Measurements from ENCODE around the gene HSPB1.
"Not testable (repeated sequence)": the region's sequence is repeated elsewhere in the genome, so short reads cannot be mapped to it uniquely, and the experiment has no call there.

The HSPB1 gene

DNA sequence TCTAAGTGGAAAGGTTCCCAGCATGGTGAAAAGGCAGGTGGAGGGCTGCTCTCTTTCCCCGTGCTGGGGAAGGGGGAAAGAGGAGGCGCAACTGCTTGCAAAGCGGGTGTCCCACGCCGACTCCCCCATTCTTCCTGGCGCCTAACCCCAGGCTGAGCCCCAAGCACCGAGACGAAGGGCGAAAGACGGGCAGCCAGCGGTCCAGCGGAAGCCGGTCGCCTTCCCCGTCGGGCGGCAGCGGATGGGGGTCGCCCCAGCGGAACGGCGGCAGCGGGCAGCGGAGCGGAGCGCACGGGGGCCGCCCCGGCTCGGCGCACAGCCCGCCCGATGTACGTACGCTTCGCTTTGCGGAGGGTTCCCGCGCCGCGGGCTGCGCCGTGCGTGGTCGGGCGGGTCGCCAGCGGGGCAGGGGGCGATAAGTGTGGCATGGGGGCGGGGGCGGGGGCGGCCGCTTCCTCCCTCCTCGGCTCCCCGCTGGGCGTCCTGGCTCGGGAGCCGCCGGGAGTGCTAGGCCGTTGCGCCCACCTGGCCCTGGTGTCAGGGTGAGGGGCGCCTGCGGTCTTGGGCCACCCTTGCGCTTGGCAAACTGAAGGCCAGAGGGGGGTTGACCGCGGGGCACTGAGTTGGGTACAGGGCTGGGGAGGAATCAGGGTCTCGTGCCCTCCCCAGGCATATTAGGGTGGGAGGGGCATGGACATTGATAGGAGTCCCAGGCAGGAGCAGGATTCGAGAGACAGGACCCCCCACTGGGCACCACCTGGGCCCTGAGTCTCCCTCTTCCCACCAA, 35.2 kb upstream of the HSPB1 start:
- H3K36me3 ChIP-seq (ENCODE audit: control insufficient read depth, insufficient read depth, low read length), result no peaks in the 10 kb centered on the region
- no peak overlapping the region for H3K27ac ChIP-seq (ENCODE audit: low read depth, low read length)
- H3K27me3 ChIP-seq (ENCODE audit: control insufficient read depth, insufficient read depth, low read length), result peaks cover 12% of the 10 kb centered on the region
- no peaks in the 10 kb centered on the region for H3K9me3 ChIP-seq (ENCODE audit: control insufficient read depth, insufficient read depth, low read length)
- H3K9ac ChIP-seq (ENCODE audit: low read depth, low read length), result no peak overlapping the region
- H3K4me1 ChIP-seq (ENCODE audit: control insufficient read depth, insufficient read depth, low read length), result peaks cover 21% of the 10 kb centered on the region
- H3K4me3 ChIP-seq (ENCODE audit: low read depth, low read length), result peak overlapping the region; percentile 67

DNA sequence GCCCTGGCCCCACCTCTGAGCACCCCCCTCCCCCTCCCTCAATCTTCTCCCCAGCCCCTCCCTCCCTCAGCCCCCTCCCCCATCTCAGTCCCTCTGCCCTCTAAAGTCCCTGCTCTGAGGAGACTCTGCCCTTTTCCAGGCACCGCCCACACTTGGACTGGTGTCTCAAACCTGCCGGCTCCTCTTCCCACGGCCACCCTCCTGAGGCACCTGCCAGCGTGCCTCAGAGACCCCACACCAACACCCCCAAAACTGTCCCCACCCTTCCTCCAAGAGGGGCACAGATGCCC, 34.6 kb upstream of the HSPB1 start:
- H3K27ac ChIP-seq (ENCODE audit: low read depth, low read length), result no peak overlapping the region
- H3K9me3 ChIP-seq (ENCODE audit: control insufficient read depth, insufficient read depth, low read length), result no peaks in the 10 kb centered on the region
- no peak overlapping the region; the same call in 1 of the 2 replicates for H3K4me3 ChIP-seq (ENCODE audit: low read depth, low read length)
- no peaks in the 10 kb centered on the region for H3K36me3 ChIP-seq (ENCODE audit: control insufficient read depth, insufficient read depth, low read length)
- H3K27me3 ChIP-seq (ENCODE audit: control insufficient read depth, insufficient read depth, low read length), result peaks cover 12% of the 10 kb centered on the region
- no peak overlapping the region for H3K9ac ChIP-seq (ENCODE audit: low read depth, low read length)
- peaks cover 22% of the 10 kb centered on the region for H3K4me1 ChIP-seq (ENCODE audit: control insufficient read depth, insufficient read depth, low read length)

DNA sequence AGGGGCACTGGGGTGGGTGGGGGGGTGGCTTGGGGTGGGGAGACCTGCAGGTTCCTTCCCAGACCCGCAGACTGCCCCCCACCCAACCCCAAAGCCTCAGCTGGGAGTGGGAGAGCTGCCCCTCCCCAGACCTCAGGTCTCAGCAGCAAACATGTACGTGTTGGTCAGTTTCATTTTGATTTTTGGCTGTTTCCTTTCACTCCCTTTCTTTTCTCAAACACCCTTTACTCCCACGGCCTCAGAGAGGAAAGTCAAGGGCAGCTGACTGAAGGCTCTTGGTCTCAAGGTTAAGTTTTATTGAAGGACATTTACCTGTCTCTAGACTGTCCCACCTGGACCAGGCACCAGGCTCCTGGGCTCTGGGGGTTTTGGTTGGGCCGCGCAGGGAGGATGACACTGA, 34.1 kb upstream of the HSPB1 start:
- Histone ChIP-seq H3K4me1 (ENCODE audit: control insufficient read depth, insufficient read depth, low read length) (peaks cover 27% of the 10 kb centered on the region), H3K27ac (ENCODE audit: low read depth, low read length) (no peak overlapping the region), H3K27me3 (ENCODE audit: control insufficient read depth, insufficient read depth, low read length) (peaks cover 12% of the 10 kb centered on the region), H3K9ac (ENCODE audit: low read depth, low read length) (no peak overlapping the region), H3K36me3 (ENCODE audit: control insufficient read depth, insufficient read depth, low read length) (no peaks in the 10 kb centered on the region), H3K9me3 (ENCODE audit: control insufficient read depth, insufficient read depth, low read length) (no peaks in the 10 kb centered on the region), H3K4me3 (ENCODE audit: low read depth, low read length) (no peak overlapping the region)

DNA sequence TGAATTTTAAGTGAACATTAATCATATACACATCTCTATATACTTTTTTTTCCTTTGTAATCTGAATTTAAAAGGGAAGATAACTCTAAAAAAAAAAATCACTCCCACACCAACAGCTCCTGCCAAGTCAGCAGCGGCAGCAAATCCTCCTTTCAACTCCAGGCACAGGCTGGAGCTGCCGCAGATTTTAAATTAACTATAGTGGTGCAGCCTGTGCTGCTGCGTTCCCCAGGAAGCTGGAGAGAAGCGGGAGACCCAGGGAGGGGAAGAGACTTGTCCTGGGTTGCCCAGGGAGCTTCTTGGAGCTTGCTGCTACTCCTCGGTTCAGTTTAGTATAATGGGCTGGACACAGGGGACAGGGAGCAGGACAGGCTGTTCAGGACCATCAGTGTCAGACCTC, 32.6 kb upstream of the HSPB1 start:
- peaks cover 35% of the 10 kb centered on the region for H3K4me1 ChIP-seq (ENCODE audit: control insufficient read depth, insufficient read depth, low read length)
- no peak overlapping the region for H3K9ac ChIP-seq (ENCODE audit: low read depth, low read length)
- no peak overlapping the region for H3K4me3 ChIP-seq (ENCODE audit: low read depth, low read length)
- H3K9me3 ChIP-seq (ENCODE audit: control insufficient read depth, insufficient read depth, low read length), result no peaks in the 10 kb centered on the region
- peaks cover 12% of the 10 kb centered on the region for H3K27me3 ChIP-seq (ENCODE audit: control insufficient read depth, insufficient read depth, low read length)
- H3K27ac ChIP-seq (ENCODE audit: low read depth, low read length), result no peak overlapping the region
- H3K36me3 ChIP-seq (ENCODE audit: control insufficient read depth, insufficient read depth, low read length), result no peaks in the 10 kb centered on the region

DNA sequence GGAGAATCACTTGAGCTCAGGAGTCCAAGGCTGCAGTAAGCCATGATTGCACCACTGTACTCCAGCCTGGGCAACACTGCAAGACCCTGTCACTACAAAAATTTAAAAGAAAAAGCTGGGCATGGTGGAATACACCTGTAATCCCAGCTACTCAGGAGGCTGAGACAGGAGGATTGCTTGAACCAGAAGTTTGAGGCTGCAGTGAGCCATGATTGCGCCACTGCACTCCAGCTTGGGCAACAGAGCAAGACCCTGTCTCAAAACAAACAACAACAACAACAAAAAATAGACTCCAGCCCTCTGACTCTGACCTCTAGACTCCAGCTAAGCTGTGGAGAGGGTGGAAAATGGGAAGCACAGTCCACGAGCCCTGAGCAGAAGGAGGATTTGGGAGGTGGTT, 31.1 kb upstream of the HSPB1 start:
- not testable (repeated sequence) for H3K9ac ChIP-seq (ENCODE audit: low read depth, low read length); H3K4me3 ChIP-seq (ENCODE audit: low read depth, low read length); H3K9me3 ChIP-seq (ENCODE audit: control insufficient read depth, insufficient read depth, low read length); H3K27ac ChIP-seq (ENCODE audit: low read depth, low read length); H3K36me3 ChIP-seq (ENCODE audit: control insufficient read depth, insufficient read depth, low read length)
- peaks cover 35% of the 10 kb centered on the region for H3K4me1 ChIP-seq (ENCODE audit: control insufficient read depth, insufficient read depth, low read length)
- peaks cover 12% of the 10 kb centered on the region for H3K27me3 ChIP-seq (ENCODE audit: control insufficient read depth, insufficient read depth, low read length)

DNA sequence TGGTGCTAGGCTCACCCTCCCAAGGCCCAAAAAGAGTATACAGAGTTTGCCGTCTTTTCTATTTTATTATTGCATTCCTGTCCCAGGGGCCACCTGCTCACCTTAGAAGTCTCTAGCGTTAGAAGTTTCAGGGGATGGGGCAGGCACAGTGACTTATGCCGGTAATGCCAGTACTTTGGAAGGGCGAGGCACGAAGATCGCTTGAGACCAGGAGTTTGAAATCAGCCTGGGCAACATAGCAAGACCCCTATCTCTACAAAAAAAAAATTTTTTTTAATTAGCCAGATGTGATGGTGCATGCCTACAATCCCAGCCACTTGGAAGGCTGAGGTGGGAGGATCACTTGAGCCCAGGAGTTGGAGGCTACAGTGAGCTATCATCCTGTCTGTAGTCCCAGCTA, 30.3 kb upstream of the HSPB1 start:
- Histone ChIP-seq H3K9ac (ENCODE audit: low read depth, low read length) (no peak overlapping the region), H3K4me1 (ENCODE audit: control insufficient read depth, insufficient read depth, low read length) (peaks cover 35% of the 10 kb centered on the region), H3K9me3 (ENCODE audit: control insufficient read depth, insufficient read depth, low read length) (no peaks in the 10 kb centered on the region), H3K4me3 (ENCODE audit: low read depth, low read length) (no peak overlapping the region), H3K27me3 (ENCODE audit: control insufficient read depth, insufficient read depth, low read length) (peaks cover 6% of the 10 kb centered on the region; the same call in 1 of the 2 replicates), H3K27ac (ENCODE audit: low read depth, low read length) (no peak overlapping the region), H3K36me3 (ENCODE audit: control insufficient read depth, insufficient read depth, low read length) (no peaks in the 10 kb centered on the region)

DNA sequence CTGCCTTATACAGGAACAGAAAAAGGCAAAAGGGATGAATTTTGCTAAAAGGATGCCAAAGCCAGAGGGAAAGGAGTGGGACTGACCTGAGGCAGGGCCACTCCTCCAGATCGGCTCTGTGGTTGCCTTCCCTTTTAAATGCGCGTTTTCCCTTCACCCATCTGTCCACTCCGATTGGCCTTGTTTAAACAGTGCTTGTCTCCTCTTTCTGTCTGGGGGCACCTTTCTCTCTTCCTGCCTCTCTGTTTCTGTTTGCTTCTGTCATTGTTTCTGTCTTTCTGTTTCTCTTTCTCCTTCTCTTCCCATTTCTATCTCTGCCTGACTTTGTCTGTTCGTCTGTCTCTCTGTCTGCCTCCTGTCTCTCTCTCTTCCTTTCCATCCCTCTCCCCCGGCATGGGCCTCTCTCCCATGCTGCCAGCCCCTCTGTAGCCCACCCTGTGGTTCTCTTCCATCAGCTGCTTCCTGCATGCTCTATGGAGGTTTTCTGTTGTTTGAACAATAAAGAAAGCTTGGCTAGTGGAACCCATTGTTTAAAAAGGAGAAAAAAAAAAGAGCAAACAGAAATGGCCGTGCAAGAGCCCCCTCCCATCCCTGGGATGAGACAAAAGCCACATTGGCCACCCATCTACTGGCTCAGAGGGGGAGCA, 29.5 kb upstream of the HSPB1 start:
- Histone ChIP-seq H3K4me1 (ENCODE audit: control insufficient read depth, insufficient read depth, low read length) (peaks cover 35% of the 10 kb centered on the region), H3K4me3 (ENCODE audit: low read depth, low read length) (no peak overlapping the region), H3K36me3 (ENCODE audit: control insufficient read depth, insufficient read depth, low read length) (no peaks in the 10 kb centered on the region), H3K9me3 (ENCODE audit: control insufficient read depth, insufficient read depth, low read length) (no peaks in the 10 kb centered on the region), H3K27me3 (ENCODE audit: control insufficient read depth, insufficient read depth, low read length) (peaks cover 6% of the 10 kb centered on the region), H3K27ac (ENCODE audit: low read depth, low read length) (peak overlapping the region; percentile 52), H3K9ac (ENCODE audit: low read depth, low read length) (no peak overlapping the region)

DNA sequence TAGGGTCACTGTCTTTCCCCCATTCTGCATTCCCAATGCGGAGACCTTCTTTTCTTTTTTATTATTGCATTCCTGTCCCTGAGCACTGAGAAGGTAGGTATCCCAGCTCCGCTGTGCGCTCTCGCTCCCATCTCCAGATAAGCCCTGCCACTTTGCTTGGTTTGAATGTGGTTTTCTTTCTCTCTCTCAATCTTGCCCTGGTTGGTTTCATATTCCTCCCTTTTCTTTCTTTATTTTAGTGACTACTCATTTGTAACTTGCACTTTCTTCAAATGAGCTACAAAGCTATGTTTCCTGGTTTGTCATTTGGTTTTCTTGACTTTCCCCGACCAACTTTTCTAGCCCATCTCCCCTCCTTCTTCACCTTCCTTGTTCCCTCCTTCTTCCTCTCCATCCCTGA, 29.0 kb upstream of the HSPB1 start:
- H3K27me3 ChIP-seq (ENCODE audit: control insufficient read depth, insufficient read depth, low read length), result peaks cover 6% of the 10 kb centered on the region
- peaks cover 33% of the 10 kb centered on the region for H3K4me1 ChIP-seq (ENCODE audit: control insufficient read depth, insufficient read depth, low read length)
- no peak overlapping the region for H3K27ac ChIP-seq (ENCODE audit: low read depth, low read length)
- no peaks in the 10 kb centered on the region for H3K36me3 ChIP-seq (ENCODE audit: control insufficient read depth, insufficient read depth, low read length)
- no peaks in the 10 kb centered on the region for H3K9me3 ChIP-seq (ENCODE audit: control insufficient read depth, insufficient read depth, low read length)
- H3K9ac ChIP-seq (ENCODE audit: low read depth, low read length), result no peak overlapping the region
- H3K4me3 ChIP-seq (ENCODE audit: low read depth, low read length), result no peak overlapping the region

DNA sequence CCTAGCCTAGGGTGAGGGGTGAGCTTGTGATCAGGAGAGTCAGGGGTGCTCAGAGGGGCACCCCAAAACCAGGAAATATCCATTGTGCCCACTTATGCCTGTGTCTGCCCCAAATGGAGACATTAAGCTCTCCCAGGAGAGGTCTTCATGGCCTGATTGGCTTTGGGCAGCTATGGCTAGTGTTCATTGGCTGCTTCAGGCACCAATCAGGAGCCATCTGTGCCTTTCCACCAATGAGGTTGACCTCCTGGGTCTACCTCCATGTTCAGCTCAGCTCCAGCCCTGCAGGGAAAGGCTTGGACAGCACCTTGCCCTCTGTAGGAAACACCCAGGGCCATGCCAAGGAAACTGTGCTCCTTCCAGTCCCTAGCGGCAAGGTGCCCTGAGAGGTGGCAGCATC, 23.9 kb upstream of the HSPB1 start:
- H3K27me3 ChIP-seq (ENCODE audit: control insufficient read depth, insufficient read depth, low read length), result peaks cover 34% of the 10 kb centered on the region
- H3K9me3 ChIP-seq (ENCODE audit: control insufficient read depth, insufficient read depth, low read length), result no peaks in the 10 kb centered on the region
- no peak overlapping the region for H3K9ac ChIP-seq (ENCODE audit: low read depth, low read length)
- peaks cover 16% of the 10 kb centered on the region for H3K4me1 ChIP-seq (ENCODE audit: control insufficient read depth, insufficient read depth, low read length)
- H3K36me3 ChIP-seq (ENCODE audit: control insufficient read depth, insufficient read depth, low read length), result no peaks in the 10 kb centered on the region
- no peak overlapping the region for H3K27ac ChIP-seq (ENCODE audit: low read depth, low read length)
- H3K4me3 ChIP-seq (ENCODE audit: low read depth, low read length), result no peak overlapping the region

DNA sequence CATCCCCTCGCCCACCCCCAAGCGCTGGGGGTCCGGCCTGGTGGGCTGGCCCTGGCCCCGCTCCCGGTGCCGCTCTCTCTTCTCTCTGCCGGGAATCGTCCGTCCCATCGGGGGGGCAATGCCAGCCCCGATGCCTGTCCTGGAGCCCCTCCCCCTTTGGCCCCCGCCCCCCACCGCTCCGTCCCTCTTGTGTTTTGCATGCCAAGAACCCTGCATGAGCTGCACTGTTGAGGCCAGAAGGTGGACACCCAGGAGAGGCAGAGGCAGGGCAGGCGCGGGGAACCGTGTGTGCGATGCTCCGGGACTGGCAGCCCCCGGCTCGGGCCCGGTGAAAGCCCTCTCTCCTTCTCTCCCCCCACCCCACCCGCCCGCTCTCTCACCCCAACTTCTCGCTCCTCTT, 22.1 kb upstream of the HSPB1 start:
- H3K4me1 ChIP-seq (ENCODE audit: control insufficient read depth, insufficient read depth, low read length), result peaks cover 10% of the 10 kb centered on the region; the same call in 1 of the 2 replicates
- no peaks in the 10 kb centered on the region for H3K9me3 ChIP-seq (ENCODE audit: control insufficient read depth, insufficient read depth, low read length)
- peak overlapping the region; percentile 60; the same call in 1 of the 2 replicates for H3K4me3 ChIP-seq (ENCODE audit: low read depth, low read length)
- no peak overlapping the region for H3K9ac ChIP-seq (ENCODE audit: low read depth, low read length)
- H3K27ac ChIP-seq (ENCODE audit: low read depth, low read length), result no peak overlapping the region
- H3K27me3 ChIP-seq (ENCODE audit: control insufficient read depth, insufficient read depth, low read length), result peaks cover 41% of the 10 kb centered on the region
- H3K36me3 ChIP-seq (ENCODE audit: control insufficient read depth, insufficient read depth, low read length), result peaks cover 4% of the 10 kb centered on the region; the same call in 1 of the 2 replicates

DNA sequence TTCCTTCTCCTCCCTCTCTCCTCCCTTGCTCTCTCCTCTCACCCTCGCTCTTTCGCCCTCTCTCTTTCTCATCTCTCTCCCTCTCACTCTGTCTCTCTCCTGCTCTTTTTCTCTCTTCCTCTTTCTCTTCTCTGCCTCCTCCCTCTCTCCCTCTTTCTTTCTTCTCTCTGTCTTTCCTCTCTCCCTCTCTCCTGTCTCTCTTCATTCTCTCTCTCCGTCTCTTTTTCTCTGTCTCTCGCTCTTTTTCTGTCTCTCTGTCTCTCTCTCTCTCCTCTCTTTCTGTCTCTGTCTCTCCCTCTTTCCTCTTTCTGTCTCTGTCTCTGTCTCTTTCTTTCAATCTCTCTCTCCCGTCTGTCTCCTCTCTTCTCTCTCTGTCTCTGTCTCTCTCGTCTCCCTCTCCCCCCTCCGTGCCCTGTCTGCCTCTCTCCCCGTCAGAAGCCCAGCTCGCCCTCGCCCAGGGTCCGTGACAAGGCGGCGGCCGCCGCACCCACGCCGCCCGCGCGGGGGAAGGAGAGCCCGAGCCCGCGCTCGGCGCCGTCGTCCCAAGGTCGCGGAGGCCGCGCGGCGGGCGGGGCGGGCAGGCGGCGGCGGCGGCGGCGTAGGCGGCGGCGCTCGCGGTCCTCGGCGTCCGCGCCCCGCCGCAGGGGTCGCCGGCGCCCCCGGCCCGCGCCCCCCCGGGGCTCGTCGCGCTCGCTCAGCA, 21.3 kb upstream of the HSPB1 start:
- H3K9ac ChIP-seq (ENCODE audit: low read depth, low read length), result no peak overlapping the region
- H3K9me3 ChIP-seq (ENCODE audit: control insufficient read depth, insufficient read depth, low read length), result no peaks in the 10 kb centered on the region
- H3K4me1 ChIP-seq (ENCODE audit: control insufficient read depth, insufficient read depth, low read length), result peaks cover 10% of the 10 kb centered on the region; the same call in 1 of the 2 replicates
- H3K27me3 ChIP-seq (ENCODE audit: control insufficient read depth, insufficient read depth, low read length), result peaks cover 41% of the 10 kb centered on the region
- H3K4me3 ChIP-seq (ENCODE audit: low read depth, low read length), result peak overlapping the region; percentile 73
- H3K27ac ChIP-seq (ENCODE audit: low read depth, low read length), result no peak overlapping the region
- peaks cover 4% of the 10 kb centered on the region; the same call in 1 of the 2 replicates for H3K36me3 ChIP-seq (ENCODE audit: control insufficient read depth, insufficient read depth, low read length)

Measured in HUES48 (cell line).